SH-SY5Y (cell line): Measurements from ENCODE around the gene ANKRD39.

Experiments used
- GATA2 ChIP-seq: IDR thresholded peaks from 2 replicates; pipeline ENCODE4 v1.6.1; 2011; ENCODE audit warnings: mild to moderate bottlenecking, low read depth, low read length
- GATA3 ChIP-seq: IDR thresholded peaks from 2 replicates; pipeline ENCODE4 v1.6.1; 2011; ENCODE audit warnings: low read depth, mild to moderate bottlenecking, low read length, moderate library complexity

GRCh38 chr2:96895746-96896651, 38.2 kb upstream of the ANKRD39 start:
- TF ChIP-seq GATA3 = no peak
- no peak for TF ChIP-seq GATA2
